ENCODE data around the gene GTPBP6.
A peak's percentile ranks its signal among the peaks of the same experiment; 100 is the strongest.
"Not testable (repeated sequence)": the region's sequence is repeated elsewhere in the genome, so short reads cannot be mapped to it uniquely, and the experiment has no call there.

The GTPBP6 gene

GRCh38 chrX:262381-262909 is 56.2 kb downstream of the GTPBP6 start:
- DNase-seq = no peak

GRCh38 chrX:261919-262352 is 56.7 kb downstream of the GTPBP6 start:
- DNase-seq = no peak

- DNase-seq = peak; percentile 53
Observed at GRCh38 chrX:261167-261918, 57.3 kb downstream of the GTPBP6 start.

- no peak for DNase-seq
Observed at GRCh38 chrX:259692-260355, 58.8 kb downstream of the GTPBP6 start.

GRCh38 chrX:258291-259040 is 60.1 kb downstream of the GTPBP6 start:
- no peak for DNase-seq

- no peak for DNase-seq
Observed at GRCh38 chrX:257681-258289, 60.8 kb downstream of the GTPBP6 start.

- not testable (repeated sequence) for DNase-seq
Observed at GRCh38 chrX:257054-257453, 61.5 kb downstream of the GTPBP6 start.

- DNase-seq = no peak
Observed at GRCh38 chrX:255923-256331, 62.7 kb downstream of the GTPBP6 start.
